ENCODE results near the gene NOL4L. TPM values are rescaled to one million over a fixed set of nuclear protein-coding genes. Genes with fewer than 3 reads are reported as not detected.

NOL4L gene
- polyA plus RNA-seq, 2 of the 4 experiments (the other 2 are of a cell fraction): 9.5 to 11.8 TPM

DNA sequence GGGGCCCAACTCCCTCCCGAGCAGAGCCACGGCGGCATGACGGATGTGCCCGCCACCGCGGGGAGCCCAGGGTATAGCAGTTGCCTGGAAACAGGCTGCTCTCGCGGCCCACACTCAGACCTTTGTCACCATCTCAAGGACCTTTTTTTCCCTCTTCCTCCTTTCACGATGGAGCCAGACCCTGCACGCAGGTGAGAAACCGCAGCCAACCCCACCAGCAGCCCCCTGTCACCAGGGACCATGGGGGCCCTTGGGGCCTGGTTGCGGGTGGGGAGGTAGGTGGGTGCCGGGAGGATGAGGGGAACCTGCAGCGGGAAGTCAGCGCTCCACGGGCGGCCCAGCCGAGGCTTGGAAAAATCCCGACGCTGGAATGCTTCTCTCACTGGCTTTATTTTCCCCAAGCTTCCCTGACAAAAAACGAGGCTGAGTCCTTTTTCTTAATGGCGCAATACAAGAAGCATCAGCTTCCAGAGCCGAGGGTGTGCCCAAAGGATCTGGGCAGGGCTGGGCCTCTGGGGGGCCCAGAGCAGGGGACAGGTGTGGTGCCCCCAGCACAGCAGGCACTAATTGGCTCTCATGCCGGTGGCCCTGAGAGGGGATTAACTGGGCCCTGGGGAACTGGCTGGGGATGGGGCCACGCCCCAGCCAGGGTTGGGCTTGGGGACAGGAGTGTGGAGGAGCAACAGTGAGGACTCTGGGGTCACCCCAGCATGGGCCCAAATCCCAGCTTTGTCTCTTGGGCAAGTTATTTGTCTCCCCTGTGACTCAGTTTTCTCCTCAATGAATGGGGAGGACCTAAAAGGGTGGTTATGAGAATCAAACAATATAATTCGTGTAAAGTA lies 23.9 kb downstream of the NOL4L start (continued):
- TF ChIP-seq, protein P1, sequence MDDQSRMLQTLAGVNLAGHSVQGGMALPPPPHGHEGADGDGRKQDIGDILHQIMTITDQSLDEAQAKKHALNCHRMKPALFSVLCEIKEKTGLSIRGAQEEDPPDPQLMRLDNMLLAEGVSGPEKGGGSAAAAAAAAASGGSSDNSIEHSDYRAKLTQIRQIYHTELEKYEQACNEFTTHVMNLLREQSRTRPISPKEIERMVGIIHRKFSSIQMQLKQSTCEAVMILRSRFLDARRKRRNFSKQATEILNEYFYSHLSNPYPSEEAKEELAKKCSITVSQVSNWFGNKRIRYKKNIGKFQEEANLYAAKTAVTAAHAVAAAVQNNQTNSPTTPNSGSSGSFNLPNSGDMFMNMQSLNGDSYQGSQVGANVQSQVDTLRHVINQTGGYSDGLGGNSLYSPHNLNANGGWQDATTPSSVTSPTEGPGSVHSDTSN (IDR thresholded peaks at IDR 0.05): no peak
- TF ChIP-seq NPAS2 (CRISPR knock-in tag; IDR thresholded peaks at IDR 0.05; ENCODE audit: borderline replicate concordance) (no peak), HOXB5 (CRISPR knock-in tag; IDR thresholded peaks at IDR 0.05) (no peak), ZSCAN20 (CRISPR knock-in tag; IDR thresholded peaks at IDR 0.05) (no peak)

DNA sequence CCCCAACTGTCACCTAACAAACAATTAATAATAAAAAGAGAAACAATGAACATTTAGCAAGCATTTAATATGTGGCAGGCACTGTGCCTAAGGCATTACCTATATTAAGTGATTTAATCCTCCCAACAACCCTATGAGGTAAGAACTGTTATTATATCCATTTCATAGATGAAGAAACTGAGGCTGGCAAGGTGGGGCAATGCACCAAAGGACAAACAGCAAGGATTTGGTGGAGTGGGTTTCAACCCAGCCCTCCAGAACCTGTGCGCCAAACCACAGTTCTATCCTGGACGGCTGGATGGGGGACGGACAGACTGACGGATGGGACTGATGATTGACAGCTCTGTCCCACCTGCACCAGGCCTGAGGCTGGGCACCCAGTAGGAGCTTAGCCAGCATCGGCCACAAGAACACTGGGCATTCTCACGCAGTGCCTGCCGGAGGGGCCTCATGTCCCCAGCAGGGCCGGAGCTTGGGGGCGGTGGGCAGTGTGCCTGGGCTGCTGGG lies 24.6 kb downstream of the NOL4L start:
- Histone ChIP-seq H3K4me1 (peaks cover 6% of the 10 kb centered on the region; the same call in 1 of the 3 replicates), H3K4me2 (no peak overlapping the region), H3K27ac (no peak overlapping the region), H3K9me3 (no peaks in the 10 kb centered on the region), H3K4me3 (no peak overlapping the region)
- FAIRE-seq (no peak), ATAC-seq (no peak), DNase-seq (ENCODE audit: low read depth in 1 of 2, low spot score in 1 of 2) (no peak)
- TF ChIP-seq HEYL (CRISPR knock-in tag; IDR thresholded peaks at IDR 0.05) (no peak), MYC (IDR thresholded peaks at IDR 0.05; ENCODE audit: borderline replicate concordance, low read length) (no peak), RARB (CRISPR knock-in tag; IDR thresholded peaks at IDR 0.05) (no peak), ZSCAN20 (CRISPR knock-in tag; IDR thresholded peaks at IDR 0.05) (no peak), ZNF302 (CRISPR knock-in tag; IDR thresholded peaks at IDR 0.05) (no peak), NR3C1 (IDR thresholded peaks at IDR 0.05) (no peak), ESRRA (IDR thresholded peaks at IDR 0.05; ENCODE audit: borderline replicate concordance, low read length) (no peak), CBX8 (IDR thresholded peaks at IDR 0.05) (no peak), FOSL2 (IDR thresholded peaks at IDR 0.05) (no peak), FOSL2 (CRISPR knock-in tag; IDR thresholded peaks at IDR 0.05) (no peak), EP300 (IDR thresholded peaks at IDR 0.05) (no peak)
- TF ChIP-seq, protein P2, sequence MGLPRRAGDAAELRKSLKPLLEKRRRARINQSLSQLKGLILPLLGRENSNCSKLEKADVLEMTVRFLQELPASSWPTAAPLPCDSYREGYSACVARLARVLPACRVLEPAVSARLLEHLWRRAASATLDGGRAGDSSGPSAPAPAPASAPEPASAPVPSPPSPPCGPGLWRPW (IDR thresholded peaks at IDR 0.05): no peak
- ChIA-PET CTCF (interaction anchor here (0.7 to 1.2 kb wide), 2 partner anchors 31 to 39 kb away, joined by 4 read pairs; no protein-coding TSS in a partner anchor), POLR2A (no interaction called here)
- WGBS (ENCODE audit: missing lambda C conversion rate): 93% methylated on average over 4 of the region's 9 CpGs

DNA sequence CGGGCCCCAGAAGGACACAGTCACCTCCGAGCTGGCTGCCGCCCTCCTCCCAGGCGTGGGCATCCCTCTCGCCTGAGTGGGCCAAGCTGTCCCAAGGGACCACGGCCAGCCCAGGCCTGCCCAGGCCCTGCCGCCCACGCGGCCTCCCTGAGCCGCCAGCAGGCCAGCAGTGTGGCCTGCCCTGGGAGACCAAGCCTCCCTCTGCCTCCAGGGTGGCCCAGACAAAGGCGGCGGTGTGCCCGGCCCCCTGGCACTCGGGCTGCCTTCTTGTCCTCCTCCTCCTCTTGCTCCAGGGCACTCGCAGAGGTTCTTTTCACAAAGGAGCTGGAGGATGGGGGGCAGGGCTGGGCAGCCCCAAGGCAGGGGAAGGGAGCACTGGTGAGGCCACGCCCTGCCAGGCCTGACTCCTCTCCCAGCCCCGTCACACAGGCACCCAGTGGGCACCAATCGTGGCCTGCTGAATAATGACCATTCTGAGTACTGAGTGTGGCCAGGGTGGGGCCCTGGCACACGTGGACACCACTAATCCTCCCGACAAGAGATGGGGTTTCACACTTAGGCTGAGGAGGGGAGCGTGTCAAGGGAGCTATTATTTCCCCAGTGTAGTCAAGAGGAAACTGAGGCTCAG lies 25.3 kb downstream of the NOL4L start:
- Histone ChIP-seq H3K4me3 (no peak overlapping the region), H3K9me3 (no peaks in the 10 kb centered on the region), H3K27ac (0 out of 6 replicates have a peak overlapping the region, but pooled peaks of 1 of the 2 experiments have one; percentile 34), H3K4me1 (peaks cover 7% of the 10 kb centered on the region), H3K4me2 (no peak overlapping the region)
- no peak for TF ChIP-seq TFCP2L1 (CRISPR knock-in tag; IDR thresholded peaks at IDR 0.05)
- TF ChIP-seq, protein P3, sequence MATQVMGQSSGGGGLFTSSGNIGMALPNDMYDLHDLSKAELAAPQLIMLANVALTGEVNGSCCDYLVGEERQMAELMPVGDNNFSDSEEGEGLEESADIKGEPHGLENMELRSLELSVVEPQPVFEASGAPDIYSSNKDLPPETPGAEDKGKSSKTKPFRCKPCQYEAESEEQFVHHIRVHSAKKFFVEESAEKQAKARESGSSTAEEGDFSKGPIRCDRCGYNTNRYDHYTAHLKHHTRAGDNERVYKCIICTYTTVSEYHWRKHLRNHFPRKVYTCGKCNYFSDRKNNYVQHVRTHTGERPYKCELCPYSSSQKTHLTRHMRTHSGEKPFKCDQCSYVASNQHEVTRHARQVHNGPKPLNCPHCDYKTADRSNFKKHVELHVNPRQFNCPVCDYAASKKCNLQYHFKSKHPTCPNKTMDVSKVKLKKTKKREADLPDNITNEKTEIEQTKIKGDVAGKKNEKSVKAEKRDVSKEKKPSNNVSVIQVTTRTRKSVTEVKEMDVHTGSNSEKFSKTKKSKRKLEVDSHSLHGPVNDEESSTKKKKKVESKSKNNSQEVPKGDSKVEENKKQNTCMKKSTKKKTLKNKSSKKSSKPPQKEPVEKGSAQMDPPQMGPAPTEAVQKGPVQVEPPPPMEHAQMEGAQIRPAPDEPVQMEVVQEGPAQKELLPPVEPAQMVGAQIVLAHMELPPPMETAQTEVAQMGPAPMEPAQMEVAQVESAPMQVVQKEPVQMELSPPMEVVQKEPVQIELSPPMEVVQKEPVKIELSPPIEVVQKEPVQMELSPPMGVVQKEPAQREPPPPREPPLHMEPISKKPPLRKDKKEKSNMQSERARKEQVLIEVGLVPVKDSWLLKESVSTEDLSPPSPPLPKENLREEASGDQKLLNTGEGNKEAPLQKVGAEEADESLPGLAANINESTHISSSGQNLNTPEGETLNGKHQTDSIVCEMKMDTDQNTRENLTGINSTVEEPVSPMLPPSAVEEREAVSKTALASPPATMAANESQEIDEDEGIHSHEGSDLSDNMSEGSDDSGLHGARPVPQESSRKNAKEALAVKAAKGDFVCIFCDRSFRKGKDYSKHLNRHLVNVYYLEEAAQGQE (IDR thresholded peaks at IDR 0.05): no peak
- no peak for TF ChIP-seq RCOR1 (IDR thresholded peaks at IDR 0.05; ENCODE audit: low read depth, low read length)
- TF ChIP-seq, protein P4, sequence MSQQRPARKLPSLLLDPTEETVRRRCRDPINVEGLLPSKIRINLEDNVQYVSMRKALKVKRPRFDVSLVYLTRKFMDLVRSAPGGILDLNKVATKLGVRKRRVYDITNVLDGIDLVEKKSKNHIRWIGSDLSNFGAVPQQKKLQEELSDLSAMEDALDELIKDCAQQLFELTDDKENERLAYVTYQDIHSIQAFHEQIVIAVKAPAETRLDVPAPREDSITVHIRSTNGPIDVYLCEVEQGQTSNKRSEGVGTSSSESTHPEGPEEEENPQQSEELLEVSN (IDR thresholded peaks at IDR 0.05; ENCODE audit: borderline replicate concordance, low read depth): no peak
- no peak for TF ChIP-seq ESRRA (IDR thresholded peaks at IDR 0.05; ENCODE audit: borderline replicate concordance, low read length)
- TF ChIP-seq CEBPB (IDR thresholded peaks at IDR 0.05): no peak
- no peak for TF ChIP-seq MAZ (IDR thresholded peaks at IDR 0.05; ENCODE audit: borderline replicate concordance, low read depth, low read length)
- no peak for TF ChIP-seq FOSB (CRISPR knock-in tag; IDR thresholded peaks at IDR 0.05)
- TF ChIP-seq ZSCAN20 (CRISPR knock-in tag; IDR thresholded peaks at IDR 0.05): no peak
- TF ChIP-seq EP300 (IDR thresholded peaks at IDR 0.05): no peak
- no peak for TF ChIP-seq CBX8 (IDR thresholded peaks at IDR 0.05)
- ChIA-PET POLR2A (no interaction called here), CTCF (interaction anchor here (1.1 kb wide), 1 partner anchor 17 kb away, joined by 3 read pairs; no protein-coding TSS in a partner anchor)
- FAIRE-seq (no peak), ATAC-seq (peak in 1 of 2 experiments; percentile 24; a peak in 2 of 6 replicates), DNase-seq (ENCODE audit: low read depth in 1 of 2, low spot score in 1 of 2) (no peak)
- WGBS (ENCODE audit: missing lambda C conversion rate): no CpG with 5 or more reads among the region's 21 CpGs
